CD8-positive, alpha-beta memory T cell (primary cell): ENCODE measurements around the gene CYP2A13. TPM values are rescaled to one million over a fixed set of nuclear protein-coding genes. Genes with fewer than 3 reads are reported as not detected.
"Not testable (repeated sequence)": the region's sequence is repeated elsewhere in the genome, so short reads cannot be mapped to it uniquely, and the experiment has no call there.

Experiments
- CTCF ChIA-PET: fragments of 350-600 bp; sonication (Branson Sonifier 250); formaldehyde crosslinking; loops from one replicate; lab custom pipeline; 2021; ENCODE audit warnings: antibody characterized with exemption; lab: Charles Lee
- POLR2A ChIA-PET: fragments of 350-600 bp; sonication (Branson Sonifier 250); formaldehyde crosslinking; loops from one replicate; lab custom pipeline; 2021; ENCODE audit warnings: antibody characterized with exemption; lab: Charles Lee
- DNase-seq, 5 donors: peaks; one replicate each; pipeline versions ENCODE4 v3.0.0 to v3.0.0-alpha.2; 2020 to 2022; ENCODE audit warnings: mixed read lengths in 1 of 5
- H3K27ac ChIP-seq: one replicate; pipeline ENCODE4 v1.7.0; 2013; ENCODE audit warnings: low read depth, mild to moderate bottlenecking, low read length, moderate library complexity
- H3K27me3 ChIP-seq: 2 replicates; pipeline ENCODE4 v1.7.0; 2013; ENCODE audit warnings: low read length, mild to moderate bottlenecking; ENCODE audit not compliant: insufficient read depth, poor library complexity, severe bottlenecking
- H3K36me3 ChIP-seq: 2 replicates; pipeline ENCODE4 v1.7.0; 2013; ENCODE audit warnings: mild to moderate bottlenecking, low read length, moderate library complexity; ENCODE audit not compliant: insufficient read depth
- H3K4me1 ChIP-seq: 2 replicates; pipeline ENCODE4 v1.7.0; 2013; ENCODE audit warnings: mild to moderate bottlenecking, low read length, moderate library complexity; ENCODE audit not compliant: insufficient read depth
- H3K4me3 ChIP-seq: 2 replicates; pipeline ENCODE4 v1.7.0; 2013; ENCODE audit warnings: mild to moderate bottlenecking, low read length
- H3K9me3 ChIP-seq: 2 replicates; pipeline ENCODE4 v1.7.0; 2013; ENCODE audit warnings: mild to moderate bottlenecking, low read length
- H3K27ac Mint-ChIP-seq, 8 donors: one replicate each; pipeline ENCODE4 v1.8.0; 2020 to 2021; ENCODE audit warnings: mixed read lengths in 8 of 8, mild to moderate bottlenecking in 6 of 8, inconsistent platforms in 3 of 8, moderate library complexity in 3 of 8
- H3K27me3 Mint-ChIP-seq, 2 donors: one replicate each; pipeline ENCODE4 v1.8.0; 2020 to 2021; ENCODE audit warnings: mixed read lengths in 2 of 2, mild to moderate bottlenecking in 1 of 2, moderate library complexity in 1 of 2
- H3K36me3 Mint-ChIP-seq, 3 donors: one replicate each; pipeline ENCODE4 v1.8.0; 2020 to 2021; ENCODE audit warnings: mixed read lengths in 3 of 3, inconsistent platforms in 1 of 3, mild to moderate bottlenecking in 1 of 3
- H3K4me1 Mint-ChIP-seq, 3 donors: one replicate each; pipeline ENCODE4 v1.8.0; 2020 to 2021; ENCODE audit warnings: mixed read lengths in 3 of 3, inconsistent platforms in 1 of 3, mild to moderate bottlenecking in 1 of 3
- H3K4me3 Mint-ChIP-seq, 7 donors: one replicate each; pipeline ENCODE4 v1.8.0; 2020 to 2021; ENCODE audit warnings: mixed read lengths in 7 of 7, mild to moderate bottlenecking in 6 of 7, moderate library complexity in 4 of 7, inconsistent platforms in 2 of 7
- H3K9me3 Mint-ChIP-seq, 5 donors: one replicate each; pipeline ENCODE4 v1.8.0; 2020 to 2022; ENCODE audit warnings: mixed read lengths in 5 of 5, mild to moderate bottlenecking in 3 of 5, moderate library complexity in 2 of 5, inconsistent platforms in 1 of 5
- polyA plus RNA-seq: library from polyadenylated mRNA; unstranded; fragments of 300-500 nt; fragmentation: Illumina TruSeq; gene quantifications from one replicate; pipeline ENCODE4 v1.2.3, GENCODE V29; 2021
- total RNA-seq, 2 experiments: library from RNA; stranded (reverse); gene quantifications; one replicate each; pipeline ENCODE4 v1.2.3, GENCODE V29; 2021

The CYP2A13 gene
- total and polyA plus RNA-seq, 3 experiments from 2014 or later = not detected

DNA sequence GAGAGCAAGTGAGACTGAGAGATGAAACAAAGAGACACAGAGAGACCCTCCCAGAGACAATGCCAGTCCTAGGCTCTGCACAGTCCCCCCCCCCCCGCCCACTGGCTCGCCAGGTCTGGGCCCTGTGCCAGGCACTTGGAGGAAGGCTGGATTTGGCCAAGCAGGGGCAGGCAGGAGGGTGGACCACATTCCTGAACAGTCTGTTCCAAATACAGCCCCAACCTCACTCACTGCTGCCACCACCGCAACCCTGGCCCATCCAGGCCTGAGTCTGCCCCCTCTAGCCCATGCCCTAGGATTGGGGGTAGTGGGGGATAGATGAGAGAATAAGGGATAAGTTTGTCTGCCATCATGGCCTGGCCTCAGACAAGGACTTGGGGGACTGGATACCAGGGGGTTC is 45.0 kb downstream of the CYP2A13 start:
- no peak for DNase-seq
- H3K4me3 ChIP-seq = no peak overlapping the region
- no peak overlapping the region for H3K27ac ChIP-seq
- H3K36me3 ChIP-seq = no peaks in the 10 kb centered on the region
- CTCF ChIA-PET = no interaction called here
- no peaks in the 10 kb centered on the region for H3K27me3 ChIP-seq
- Mint-ChIP-seq H3K4me1 (peaks cover 18 to 24% (median 19%) of the 10 kb centered on the region in 3 donors), H3K27me3 (peaks cover 0 to 1% of the 10 kb centered on the region in 2 donors), H3K27ac (peak overlapping the region in 4 of 8 donors; percentile 73 to 96 (median 83)), H3K4me3 (peak overlapping the region in 3 of 7 donors; percentile 46 to 73 (median 65)), H3K36me3 (no peaks in the 10 kb centered on the region), H3K9me3 (peaks cover 0 to 2% (median 0%) of the 10 kb centered on the region in 5 donors)
- H3K9me3 ChIP-seq = no peaks in the 10 kb centered on the region
- H3K4me1 ChIP-seq = peaks cover 8% of the 10 kb centered on the region
- POLR2A ChIA-PET = no interaction called here

DNA sequence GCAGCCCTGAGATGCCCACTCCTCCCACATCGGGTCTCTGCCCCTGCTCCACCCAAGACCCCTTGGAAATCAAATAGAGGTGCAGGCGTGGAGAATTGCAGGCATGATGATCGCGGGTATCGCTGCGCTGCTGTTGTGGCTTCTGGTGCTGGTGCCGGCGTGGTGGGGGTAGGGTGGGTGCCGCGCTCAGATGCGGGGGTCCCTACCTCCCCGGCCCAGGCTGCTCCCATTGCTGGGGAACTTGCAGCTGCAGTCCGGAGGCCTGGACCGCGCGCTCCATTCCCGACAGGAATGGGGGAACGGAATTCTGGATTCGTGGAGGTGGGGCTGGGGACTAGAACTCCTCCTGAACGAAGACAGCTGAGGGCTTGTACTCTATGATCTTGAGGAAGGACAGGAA is 46.4 kb downstream of the CYP2A13 start:
- POLR2A ChIA-PET = no interaction called here
- peaks cover 8% of the 10 kb centered on the region for H3K4me1 ChIP-seq
- Mint-ChIP-seq H3K4me3 (peak overlapping the region; percentile 34 to 95 (median 76)), H3K4me1 (peaks cover 13 to 21% (median 19%) of the 10 kb centered on the region in 3 donors), H3K27ac (peak overlapping the region in 7 of 8 donors; percentile 16 to 96 (median 69)), H3K27me3 (peaks cover 0 to 5% of the 10 kb centered on the region in 2 donors), H3K36me3 (no peaks in the 10 kb centered on the region), H3K9me3 (peaks cover 0 to 2% (median 0%) of the 10 kb centered on the region in 5 donors)
- no peak for DNase-seq
- no peak overlapping the region for H3K4me3 ChIP-seq
- no peak overlapping the region for H3K27ac ChIP-seq
- no peaks in the 10 kb centered on the region for H3K27me3 ChIP-seq
- H3K36me3 ChIP-seq = no peaks in the 10 kb centered on the region
- H3K9me3 ChIP-seq = no peaks in the 10 kb centered on the region
- CTCF ChIA-PET = interaction anchor here (1.3 kb wide), 1 partner anchor 10 kb away, joined by 4 read pairs; no protein-coding TSS in a partner anchor

DNA sequence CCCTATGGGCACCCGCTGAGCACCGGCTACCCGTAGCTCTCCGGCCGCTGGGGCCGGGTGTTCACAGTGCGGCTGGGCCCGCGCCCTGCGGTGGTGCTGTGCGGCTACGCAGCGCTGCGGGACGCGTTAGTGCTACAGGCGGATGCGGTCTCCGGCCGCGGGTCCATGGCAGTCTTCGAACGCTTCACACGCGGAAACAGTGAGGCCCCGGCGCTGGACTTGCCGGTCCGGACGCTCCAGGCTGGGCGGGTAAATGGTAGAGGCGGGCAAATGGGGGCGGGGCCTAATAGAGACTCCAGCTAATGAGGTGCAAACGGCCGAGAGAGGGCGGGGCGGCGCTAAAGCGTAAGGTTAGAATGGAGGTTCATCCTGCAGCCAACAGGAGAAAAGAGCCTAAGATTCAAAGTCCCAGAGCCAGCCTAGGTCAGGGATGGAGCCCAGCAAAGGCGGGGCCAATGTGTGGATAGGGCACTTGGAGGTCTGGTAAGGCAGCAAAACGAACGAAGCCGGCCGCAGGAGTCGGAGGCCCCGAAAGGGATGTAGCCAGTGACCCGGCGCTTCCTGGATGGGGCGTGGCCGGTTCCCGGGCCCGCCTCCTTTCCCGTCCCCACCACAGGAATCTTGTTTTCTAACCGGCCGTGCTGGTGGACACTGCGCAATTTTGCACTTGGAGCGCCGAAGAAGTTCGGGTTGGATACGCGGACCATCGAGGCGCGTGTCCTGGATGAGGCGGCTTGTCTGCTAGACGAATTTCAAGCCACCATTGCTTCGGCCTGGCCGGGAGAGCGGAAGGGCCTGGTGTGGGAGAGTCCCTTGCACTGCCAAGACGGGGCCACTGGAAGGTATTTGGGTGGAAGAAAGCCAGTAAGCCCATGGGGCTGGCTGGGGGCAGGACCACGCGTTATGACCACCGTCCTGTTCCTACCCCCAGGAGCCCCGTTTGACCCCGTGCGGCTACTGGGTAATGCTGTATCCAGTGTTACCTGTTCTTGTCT is 47.4 kb downstream of the CYP2A13 start:
- peak in 4 of 5 donors; percentile 20 to 46 (median 37) for DNase-seq
- H3K27me3 Mint-ChIP-seq, POLR2A ChIA-PET, H3K36me3 Mint-ChIP-seq, H3K9me3 Mint-ChIP-seq, H3K36me3 ChIP-seq, H3K9me3 ChIP-seq, H3K27me3 ChIP-seq, H3K27ac ChIP-seq, H3K4me1 ChIP-seq: not testable (repeated sequence)
- peak overlapping the region; percentile 39 for H3K4me3 ChIP-seq
- Mint-ChIP-seq H3K4me3 (peak overlapping the region; percentile 88 to 95 (median 92)), H3K27ac (peak overlapping the region in 6 of 8 donors; percentile 67 to 96 (median 92)), H3K4me1 (peaks cover 13 to 21% (median 19%) of the 10 kb centered on the region in 3 donors)
- CTCF ChIA-PET = interaction anchor here (1.3 kb wide), 1 partner anchor 8 kb away, joined by 4 read pairs; no protein-coding TSS in a partner anchor

DNA sequence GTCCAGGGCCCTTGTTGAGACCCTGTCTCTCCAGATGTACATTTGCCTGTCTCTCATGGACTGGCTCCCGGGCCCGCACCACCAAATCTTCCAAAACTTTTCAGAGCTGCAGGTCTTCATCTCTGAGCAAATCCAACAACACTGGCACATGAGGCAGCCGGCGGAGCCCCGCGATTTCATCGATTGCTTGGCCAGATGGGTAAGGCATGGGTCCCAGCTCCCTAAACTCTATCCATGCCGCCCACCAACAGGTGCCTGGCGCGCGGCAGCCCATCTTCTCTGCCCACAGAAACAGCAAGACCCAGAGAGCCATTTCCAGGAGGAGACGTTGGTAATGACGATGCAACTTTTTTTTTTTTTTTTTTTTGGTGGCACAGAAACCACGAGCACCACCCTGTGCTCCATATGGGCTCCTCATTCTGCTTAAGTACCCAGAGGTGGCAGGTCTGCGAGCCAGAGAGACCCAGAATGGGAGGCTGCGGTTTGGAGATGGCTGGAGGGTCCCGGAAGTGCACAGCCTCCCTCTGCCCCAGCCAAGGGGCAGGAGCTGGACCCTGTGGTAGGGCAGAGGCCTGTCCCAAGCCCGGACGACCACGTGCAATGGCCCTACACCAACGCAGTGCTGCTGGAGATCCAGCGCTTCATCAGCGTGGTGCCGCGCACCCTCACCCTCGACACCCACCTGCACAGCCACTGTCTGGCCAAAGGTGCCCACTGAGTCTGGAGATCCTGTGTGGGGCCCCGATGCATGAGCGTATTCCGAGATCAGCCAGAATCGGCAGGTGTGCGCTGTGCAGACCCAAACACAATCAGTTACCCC is 48.6 kb downstream of the CYP2A13 start:
- H3K9me3 ChIP-seq = no peaks in the 10 kb centered on the region
- CTCF ChIA-PET = no interaction called here
- DNase-seq = no peak
- Mint-ChIP-seq H3K4me1 (peaks cover 8 to 21% (median 19%) of the 10 kb centered on the region in 3 donors), H3K9me3 (peaks cover 0 to 2% (median 0%) of the 10 kb centered on the region in 5 donors), H3K27me3 (peaks cover 0 to 5% of the 10 kb centered on the region in 2 donors), H3K36me3 (no peaks in the 10 kb centered on the region), H3K27ac (peak overlapping the region in 1 of 8 donors; percentile 61), H3K4me3 (peak overlapping the region; percentile 55 to 95 (median 80))
- POLR2A ChIA-PET = interaction anchor here (0.7 kb wide), 1 partner anchor 10 kb away, joined by 15 read pairs; no protein-coding TSS in a partner anchor
- H3K4me3 ChIP-seq = no peak overlapping the region
- no peak overlapping the region for H3K27ac ChIP-seq
- no peaks in the 10 kb centered on the region for H3K27me3 ChIP-seq
- peaks cover 8% of the 10 kb centered on the region for H3K4me1 ChIP-seq
- no peaks in the 10 kb centered on the region for H3K36me3 ChIP-seq

DNA sequence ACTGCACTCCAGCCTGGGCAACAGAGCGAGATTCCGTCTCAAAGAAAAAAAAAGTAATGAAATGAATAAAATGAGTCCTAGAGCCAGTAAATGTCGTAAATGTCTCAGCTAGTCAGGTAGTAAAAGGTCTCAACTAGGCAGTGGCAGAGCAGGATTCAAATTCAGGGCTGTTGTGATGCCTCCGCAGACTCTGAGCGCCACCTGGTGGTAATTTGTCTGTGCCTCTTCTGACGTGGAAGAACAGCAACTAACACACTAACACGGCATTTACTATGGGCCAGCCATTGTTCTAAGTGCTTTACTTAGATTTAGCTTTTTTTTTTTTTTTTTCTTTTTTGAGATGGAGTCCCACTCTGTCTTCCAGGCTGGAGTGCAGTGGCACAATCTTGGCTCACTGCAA is 56.2 kb downstream of the CYP2A13 start:
- Mint-ChIP-seq H3K4me3 (no peak overlapping the region), H3K36me3 (no peaks in the 10 kb centered on the region), H3K27ac (peak overlapping the region in 2 of 8 donors; percentile 43 to 66), H3K27me3 (peaks cover 24 to 33% of the 10 kb centered on the region in 2 donors), H3K9me3 (no peaks in the 10 kb centered on the region), H3K4me1 (peaks cover 0 to 3% (median 0%) of the 10 kb centered on the region in 3 donors)
- Histone ChIP-seq H3K9me3 (no peaks in the 10 kb centered on the region), H3K27me3 (no peaks in the 10 kb centered on the region), H3K36me3 (no peaks in the 10 kb centered on the region), H3K4me1 (no peaks in the 10 kb centered on the region), H3K4me3 (no peak overlapping the region), H3K27ac (no peak overlapping the region)
- ChIA-PET POLR2A (interaction anchor here (0.9 kb wide), 1 partner anchor 482 kb away, joined by 3 read pairs; no protein-coding TSS in a partner anchor), CTCF (interaction anchor here (0.6 to 2.1 kb wide), 24 partner anchors 9 to 679 kb away, joined by 3 to 30 read pairs (median 3); partner anchors contain the start of gene BLVRB)
- peak; percentile 77 to 90 (median 82) for DNase-seq

Other genes starting within 250 kb of the CYP2A13 start
- gene CYP2A6, start 238.0 kb upstream of the CYP2A13 start, total RNA-seq = not detected
- gene CYP2A6, start 238.0 kb upstream of the CYP2A13 start, polyA plus RNA-seq = not detected
- not detected for gene CYP2A7, start 206.2 kb upstream of the CYP2A13 start, total RNA-seq
- not detected for gene CYP2A7, start 206.2 kb upstream of the CYP2A13 start, polyA plus RNA-seq
- not detected for gene CYP2B6, start 97.2 kb upstream of the CYP2A13 start, total RNA-seq
- not detected for gene CYP2B6, start 97.2 kb upstream of the CYP2A13 start, polyA plus RNA-seq
- not detected for gene CYP2F1, start 26.0 kb downstream of the CYP2A13 start, total RNA-seq
- not detected for gene CYP2F1, start 26.0 kb downstream of the CYP2A13 start, polyA plus RNA-seq
- gene CYP2S1, start 104.8 kb downstream of the CYP2A13 start, total RNA-seq = not detected
- not detected for gene CYP2S1, start 104.8 kb downstream of the CYP2A13 start, polyA plus RNA-seq
- gene AXL, start 130.8 kb downstream of the CYP2A13 start, total RNA-seq = under 1 TPM; 0.09 to 0.11 TPM
- 0.43 TPM for gene AXL, start 130.8 kb downstream of the CYP2A13 start, polyA plus RNA-seq
- 100 to 1,000 TPM; 270 to 279 TPM for gene HNRNPUL1, start 175.9 kb downstream of the CYP2A13 start, total RNA-seq
- 100 TPM for gene HNRNPUL1, start 175.9 kb downstream of the CYP2A13 start, polyA plus RNA-seq
- 10 to 100 TPM; 31.7 to 32.1 TPM for gene CCDC97, start 221.7 kb downstream of the CYP2A13 start, total RNA-seq
- 29.7 TPM for gene CCDC97, start 221.7 kb downstream of the CYP2A13 start, polyA plus RNA-seq